ENCODE measurements around the gene TBC1D32.

Gene TBC1D32

GRCh38 chr6:121161886-121162285, 172.4 kb downstream of the TBC1D32 start:
- Mint-ChIP-seq H3K27ac (no peak overlapping the region), H3K27me3 (ENCODE audit: low read depth) (no peaks in the 10 kb centered on the region), H3K4me3 (no peak overlapping the region), H3K9me3 (peaks cover 11% of the 10 kb centered on the region), H3K36me3 (ENCODE audit: low read depth) (peaks cover 10% of the 10 kb centered on the region), H3K4me1 (ENCODE audit: low read depth) (no peaks in the 10 kb centered on the region)

GRCh38 chr6:121160276-121160675, 174.0 kb downstream of the TBC1D32 start:
- Mint-ChIP-seq H3K4me3 (no peak overlapping the region), H3K4me1 (ENCODE audit: low read depth) (no peaks in the 10 kb centered on the region), H3K36me3 (ENCODE audit: low read depth) (peaks cover 10% of the 10 kb centered on the region), H3K9me3 (peaks cover 12% of the 10 kb centered on the region), H3K27me3 (ENCODE audit: low read depth) (no peaks in the 10 kb centered on the region), H3K27ac (no peak overlapping the region)

- no peak overlapping the region for H3K4me3 Mint-ChIP-seq
- H3K27me3 Mint-ChIP-seq (ENCODE audit: low read depth) = no peaks in the 10 kb centered on the region
- H3K4me1 Mint-ChIP-seq (ENCODE audit: low read depth) = no peaks in the 10 kb centered on the region
- H3K27ac Mint-ChIP-seq = no peak overlapping the region
- peaks cover 15% of the 10 kb centered on the region for H3K9me3 Mint-ChIP-seq
- H3K36me3 Mint-ChIP-seq (ENCODE audit: low read depth) = peaks cover 10% of the 10 kb centered on the region
These were observed 175.4 kb downstream of the TBC1D32 start for GRCh38 chr6:121158891-121159290.

- no peak overlapping the region for H3K4me3 Mint-ChIP-seq
- H3K27me3 Mint-ChIP-seq (ENCODE audit: low read depth) = no peaks in the 10 kb centered on the region
- H3K9me3 Mint-ChIP-seq = peaks cover 15% of the 10 kb centered on the region
- peaks cover 10% of the 10 kb centered on the region for H3K36me3 Mint-ChIP-seq (ENCODE audit: low read depth)
- H3K4me1 Mint-ChIP-seq (ENCODE audit: low read depth) = no peaks in the 10 kb centered on the region
- no peak overlapping the region for H3K27ac Mint-ChIP-seq
These were observed 175.8 kb downstream of the TBC1D32 start for GRCh38 chr6:121158438-121158837.

- no peaks in the 10 kb centered on the region for H3K27me3 Mint-ChIP-seq (ENCODE audit: low read depth)
- peaks cover 17% of the 10 kb centered on the region for H3K9me3 Mint-ChIP-seq
- H3K27ac Mint-ChIP-seq = no peak overlapping the region
- peaks cover 12% of the 10 kb centered on the region for H3K36me3 Mint-ChIP-seq (ENCODE audit: low read depth)
- H3K4me1 Mint-ChIP-seq (ENCODE audit: low read depth) = no peaks in the 10 kb centered on the region
- H3K4me3 Mint-ChIP-seq = no peak overlapping the region
These were observed 176.4 kb downstream of the TBC1D32 start for GRCh38 chr6:121157906-121158305.

GRCh38 chr6:121143476-121143875, 190.8 kb downstream of the TBC1D32 start:
- Mint-ChIP-seq H3K27me3 (ENCODE audit: low read depth) (no peaks in the 10 kb centered on the region), H3K4me1 (ENCODE audit: low read depth) (no peaks in the 10 kb centered on the region), H3K9me3 (peaks cover 4% of the 10 kb centered on the region), H3K36me3 (ENCODE audit: low read depth) (no peaks in the 10 kb centered on the region), H3K27ac (no peak overlapping the region), H3K4me3 (no peak overlapping the region)

GRCh38 chr6:121142093-121142492, 192.2 kb downstream of the TBC1D32 start:
- Mint-ChIP-seq H3K27me3 (ENCODE audit: low read depth) (no peaks in the 10 kb centered on the region), H3K27ac (no peak overlapping the region), H3K4me3 (no peak overlapping the region), H3K36me3 (ENCODE audit: low read depth) (no peaks in the 10 kb centered on the region), H3K9me3 (peaks cover 4% of the 10 kb centered on the region), H3K4me1 (ENCODE audit: low read depth) (no peaks in the 10 kb centered on the region)

GRCh38 chr6:121135425-121135824, 198.9 kb downstream of the TBC1D32 start:
- Mint-ChIP-seq H3K9me3 (no peaks in the 10 kb centered on the region), H3K27me3 (ENCODE audit: low read depth) (no peaks in the 10 kb centered on the region), H3K4me3 (no peak overlapping the region), H3K36me3 (ENCODE audit: low read depth) (no peaks in the 10 kb centered on the region), H3K4me1 (ENCODE audit: low read depth) (no peaks in the 10 kb centered on the region), H3K27ac (no peak overlapping the region)

- Mint-ChIP-seq H3K4me3 (no peak overlapping the region), H3K27ac (no peak overlapping the region), H3K27me3 (ENCODE audit: low read depth) (no peaks in the 10 kb centered on the region), H3K4me1 (ENCODE audit: low read depth) (no peaks in the 10 kb centered on the region), H3K9me3 (no peaks in the 10 kb centered on the region), H3K36me3 (ENCODE audit: low read depth) (no peaks in the 10 kb centered on the region)
These were observed 199.4 kb downstream of the TBC1D32 start for GRCh38 chr6:121134922-121135321.

GRCh38 chr6:121124600-121124999, 209.7 kb downstream of the TBC1D32 start:
- H3K27me3 Mint-ChIP-seq (ENCODE audit: low read depth) = no peaks in the 10 kb centered on the region
- H3K9me3 Mint-ChIP-seq = peaks cover 15% of the 10 kb centered on the region
- no peaks in the 10 kb centered on the region for H3K4me1 Mint-ChIP-seq (ENCODE audit: low read depth)
- no peak overlapping the region for H3K27ac Mint-ChIP-seq
- H3K4me3 Mint-ChIP-seq = no peak overlapping the region
- peaks cover 16% of the 10 kb centered on the region for H3K36me3 Mint-ChIP-seq (ENCODE audit: low read depth)

- no peaks in the 10 kb centered on the region for H3K27me3 Mint-ChIP-seq (ENCODE audit: low read depth)
- H3K27ac Mint-ChIP-seq = no peak overlapping the region
- no peaks in the 10 kb centered on the region for H3K36me3 Mint-ChIP-seq (ENCODE audit: low read depth)
- no peaks in the 10 kb centered on the region for H3K9me3 Mint-ChIP-seq
- H3K4me1 Mint-ChIP-seq (ENCODE audit: low read depth) = no peaks in the 10 kb centered on the region
- H3K4me3 Mint-ChIP-seq = no peak overlapping the region
These were observed 221.9 kb downstream of the TBC1D32 start for GRCh38 chr6:121112356-121112755.

GRCh38 chr6:121110733-121111132, 223.5 kb downstream of the TBC1D32 start:
- H3K4me3 Mint-ChIP-seq = no peak overlapping the region
- H3K4me1 Mint-ChIP-seq (ENCODE audit: low read depth) = no peaks in the 10 kb centered on the region
- no peaks in the 10 kb centered on the region for H3K9me3 Mint-ChIP-seq
- H3K27me3 Mint-ChIP-seq (ENCODE audit: low read depth) = no peaks in the 10 kb centered on the region
- no peak overlapping the region for H3K27ac Mint-ChIP-seq
- no peaks in the 10 kb centered on the region for H3K36me3 Mint-ChIP-seq (ENCODE audit: low read depth)

GRCh38 chr6:121106962-121107361, 227.3 kb downstream of the TBC1D32 start:
- Mint-ChIP-seq H3K36me3 (ENCODE audit: low read depth) (no peaks in the 10 kb centered on the region), H3K4me3 (no peak overlapping the region), H3K9me3 (peaks cover 4% of the 10 kb centered on the region), H3K4me1 (ENCODE audit: low read depth) (no peaks in the 10 kb centered on the region), H3K27ac (no peak overlapping the region), H3K27me3 (ENCODE audit: low read depth) (no peaks in the 10 kb centered on the region)

GRCh38 chr6:121105461-121105860, 228.8 kb downstream of the TBC1D32 start:
- Mint-ChIP-seq H3K27ac (no peak overlapping the region), H3K4me1 (ENCODE audit: low read depth) (no peaks in the 10 kb centered on the region), H3K27me3 (ENCODE audit: low read depth) (no peaks in the 10 kb centered on the region), H3K36me3 (ENCODE audit: low read depth) (no peaks in the 10 kb centered on the region), H3K4me3 (no peak overlapping the region), H3K9me3 (peaks cover 7% of the 10 kb centered on the region)

- Mint-ChIP-seq H3K9me3 (no peaks in the 10 kb centered on the region), H3K27me3 (ENCODE audit: low read depth) (no peaks in the 10 kb centered on the region), H3K4me1 (ENCODE audit: low read depth) (no peaks in the 10 kb centered on the region), H3K36me3 (ENCODE audit: low read depth) (no peaks in the 10 kb centered on the region), H3K27ac (no peak overlapping the region), H3K4me3 (no peak overlapping the region)
These were observed 240.4 kb downstream of the TBC1D32 start for GRCh38 chr6:121093928-121094327.

- Mint-ChIP-seq H3K4me3 (no peak overlapping the region), H3K27ac (no peak overlapping the region), H3K36me3 (ENCODE audit: low read depth) (no peaks in the 10 kb centered on the region), H3K4me1 (ENCODE audit: low read depth) (no peaks in the 10 kb centered on the region), H3K9me3 (no peaks in the 10 kb centered on the region), H3K27me3 (ENCODE audit: low read depth) (no peaks in the 10 kb centered on the region)
These were observed 243.8 kb downstream of the TBC1D32 start for GRCh38 chr6:121090492-121090891.
